Ammon's horn (tissue), 1 donor: ENCODE results near the gene DLG2.
A peak's percentile ranks its signal among the peaks of the same experiment; 100 is the strongest.

Experiments used
- DNase-seq: peaks from one replicate; pipeline ENCODE4 v3.0.0-alpha.2; 2016; ENCODE audit warnings: low spot score

The DLG2 gene

DNA sequence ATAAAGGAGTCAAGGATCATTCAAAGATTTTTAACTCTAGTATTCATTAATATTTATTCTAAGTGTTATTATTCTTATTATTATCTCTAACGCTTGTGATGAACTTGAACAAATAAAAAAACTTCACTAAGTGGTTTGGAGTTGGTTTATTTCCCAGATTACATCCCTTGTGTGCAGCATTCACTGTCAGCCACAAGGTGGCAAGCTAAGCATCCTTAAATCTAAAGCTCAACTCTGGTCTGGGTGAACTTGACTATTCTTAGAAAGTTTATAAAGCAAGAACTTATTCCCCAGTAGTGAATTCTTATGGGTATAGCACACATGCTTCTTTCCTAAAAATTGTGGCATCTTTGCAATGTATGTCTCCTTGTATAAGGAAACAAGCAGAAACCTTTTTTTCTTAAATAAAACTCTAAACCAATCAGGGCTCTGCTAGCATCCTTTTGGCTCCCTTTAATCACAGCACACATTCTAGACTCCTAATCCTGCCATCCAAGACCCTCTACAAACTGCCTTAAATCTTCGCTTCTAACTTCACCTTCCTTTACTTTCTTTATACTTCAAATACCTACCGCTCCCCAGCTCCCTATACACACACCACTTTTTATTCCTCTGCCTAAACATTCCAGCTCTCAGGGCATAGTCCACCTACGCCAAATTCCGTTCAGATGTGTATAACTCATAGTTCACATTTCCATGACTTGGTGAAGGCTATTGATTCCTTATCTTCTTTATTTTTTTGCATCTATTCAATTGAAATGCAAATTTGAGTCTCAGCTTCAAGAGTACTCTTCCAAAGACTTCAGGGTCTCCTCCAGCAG, 1068.8 kb downstream of the DLG2 start:
- DNase-seq: peak; percentile 77

DNA sequence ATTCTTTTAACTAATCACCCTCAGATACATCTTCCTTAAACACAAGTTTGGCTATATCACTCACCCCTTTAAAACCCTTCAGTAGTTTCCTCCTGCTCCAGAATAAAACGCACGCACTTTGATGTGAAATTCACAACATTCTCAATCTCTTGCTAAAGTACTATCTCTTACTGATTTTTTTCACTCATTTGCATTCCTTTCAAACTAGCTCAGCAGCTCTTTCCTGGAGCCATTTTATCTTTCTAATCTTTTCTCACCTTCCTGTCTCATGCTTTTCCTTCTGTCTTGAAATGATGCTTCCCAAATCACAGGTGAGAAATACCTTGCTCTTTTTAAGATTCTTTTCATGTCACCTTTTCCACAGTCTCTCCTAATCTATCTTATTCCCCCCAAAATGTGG, 1074.4 kb downstream of the DLG2 start:
- DNase-seq: no peak

- DNase-seq: peak; percentile 19
Observed at GRCh38 chr11:84549217-84549616, 1077.9 kb downstream of the DLG2 start.

DNA sequence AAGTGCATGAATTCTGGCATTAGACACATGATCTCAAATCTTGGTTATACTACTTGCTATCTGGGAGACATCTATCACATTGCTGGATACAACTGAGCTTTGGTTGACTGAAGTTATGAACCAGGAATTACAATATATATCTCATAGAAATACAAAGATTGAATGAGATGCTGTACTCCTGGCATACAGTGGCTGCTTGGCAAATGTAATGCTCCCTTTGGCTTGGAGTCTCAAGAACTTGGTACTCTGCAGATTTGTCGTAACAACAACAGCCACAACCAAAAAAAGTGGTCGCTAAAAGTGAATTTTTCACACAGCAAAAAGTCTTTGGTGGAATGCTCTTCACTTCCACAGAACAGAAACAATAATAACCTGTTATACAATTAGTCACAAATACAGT, 1082.6 kb downstream of the DLG2 start:
- no peak for DNase-seq

DNA sequence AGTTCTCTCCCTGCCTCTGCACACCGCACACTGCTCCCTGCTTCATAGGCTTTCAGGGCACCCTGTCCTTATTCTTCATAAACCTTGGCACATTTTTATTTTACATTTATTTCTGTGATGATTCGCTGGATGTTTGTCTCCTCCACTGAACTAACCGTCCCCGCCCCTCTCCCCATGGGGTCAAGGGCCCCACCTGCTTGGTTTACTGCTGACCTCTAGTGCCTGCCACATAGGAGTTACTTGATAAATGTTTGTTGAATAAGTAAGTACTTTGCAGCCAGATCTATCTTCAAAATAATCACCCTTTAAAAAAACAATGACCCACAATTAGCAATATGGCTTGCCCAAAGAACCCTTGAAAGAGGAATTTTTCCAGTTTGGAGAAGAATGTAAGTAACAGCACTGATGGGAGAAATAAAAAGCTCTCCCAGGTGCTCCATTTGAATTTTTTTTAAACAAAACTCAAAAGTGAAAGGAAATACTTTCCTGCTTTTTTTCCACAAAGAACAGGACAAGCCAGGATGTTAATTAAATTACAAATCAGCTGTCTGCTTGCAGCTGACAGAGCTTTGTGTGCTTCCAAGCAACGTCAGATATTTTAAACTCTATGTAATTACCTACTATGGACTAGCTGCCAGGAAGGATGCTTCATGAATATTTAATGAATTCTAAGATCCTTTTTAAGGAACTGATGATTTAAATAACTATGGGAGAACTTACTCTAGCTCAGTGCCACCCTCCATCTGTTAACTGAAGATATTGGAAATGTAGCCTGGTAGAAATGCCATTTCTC, 1083.6 kb downstream of the DLG2 start:
- DNase-seq: no peak

DNA sequence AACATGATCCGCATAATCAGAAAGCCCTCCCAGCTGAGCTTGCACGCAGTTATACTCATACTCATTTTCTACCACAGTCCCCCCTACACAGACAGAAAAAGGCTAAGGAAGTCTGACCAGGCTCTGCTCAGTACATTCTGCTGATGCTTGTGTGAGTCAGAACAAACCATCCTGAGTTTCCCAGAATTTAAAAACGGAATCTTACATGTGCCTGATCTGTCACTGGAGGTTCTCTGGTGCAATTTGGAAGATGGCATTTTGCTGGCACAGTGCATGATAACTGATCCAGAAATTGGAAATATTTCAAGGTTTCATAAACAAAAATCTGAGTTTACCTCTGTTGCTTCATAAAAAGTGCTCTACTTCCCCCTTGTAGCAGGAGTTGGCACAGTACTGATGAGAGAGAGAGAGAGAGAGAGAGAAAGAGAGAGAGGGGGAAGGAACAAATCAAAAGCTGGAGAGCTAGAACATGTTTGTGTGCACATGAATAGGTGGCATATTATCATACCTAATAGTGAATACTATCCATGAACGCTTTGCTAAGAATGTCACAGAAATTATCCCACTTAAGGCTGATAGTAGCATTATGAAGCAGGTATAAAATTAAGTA, 1085.3 kb downstream of the DLG2 start:
- DNase-seq: peak; percentile 17

DNA sequence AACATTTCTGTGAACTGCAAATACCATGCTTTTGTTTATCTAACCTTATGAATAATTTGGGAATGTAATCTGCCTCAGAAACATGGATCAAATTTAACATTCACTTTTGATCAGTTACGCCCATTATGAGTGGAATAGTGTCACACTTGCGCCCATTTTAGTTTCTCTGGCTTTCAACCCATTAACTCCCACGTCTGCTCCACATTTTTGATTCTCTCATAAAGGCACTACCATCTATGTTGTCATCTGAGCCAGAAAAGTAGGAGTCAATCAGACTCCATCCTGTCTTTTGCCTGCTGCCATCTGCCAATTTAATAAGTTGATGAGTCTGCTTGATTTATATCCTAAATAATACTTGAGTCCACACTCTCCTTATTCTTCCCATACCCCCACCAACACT, 1090.7 kb downstream of the DLG2 start:
- DNase-seq: peak; percentile 56

DNA sequence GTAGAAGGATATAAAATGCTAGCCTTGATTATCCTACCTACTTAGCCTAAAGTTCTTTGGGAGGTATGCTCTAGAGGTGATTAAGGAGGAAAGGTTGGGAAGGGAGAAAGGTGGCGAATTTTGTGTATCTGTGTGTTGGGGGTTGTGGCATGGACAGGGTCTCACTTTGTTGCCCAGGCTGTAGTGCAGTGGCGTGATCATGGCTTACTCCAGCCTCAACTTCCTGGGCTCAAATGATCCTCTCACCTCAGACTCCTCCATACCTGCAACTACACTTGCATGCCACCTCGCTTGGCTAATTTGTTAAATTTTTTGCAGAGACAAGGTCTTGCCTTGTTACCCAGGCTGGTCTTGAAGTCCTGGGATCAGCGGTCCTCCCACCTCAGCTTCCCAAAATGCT, 1094.8 kb downstream of the DLG2 start:
- no peak for DNase-seq

DNA sequence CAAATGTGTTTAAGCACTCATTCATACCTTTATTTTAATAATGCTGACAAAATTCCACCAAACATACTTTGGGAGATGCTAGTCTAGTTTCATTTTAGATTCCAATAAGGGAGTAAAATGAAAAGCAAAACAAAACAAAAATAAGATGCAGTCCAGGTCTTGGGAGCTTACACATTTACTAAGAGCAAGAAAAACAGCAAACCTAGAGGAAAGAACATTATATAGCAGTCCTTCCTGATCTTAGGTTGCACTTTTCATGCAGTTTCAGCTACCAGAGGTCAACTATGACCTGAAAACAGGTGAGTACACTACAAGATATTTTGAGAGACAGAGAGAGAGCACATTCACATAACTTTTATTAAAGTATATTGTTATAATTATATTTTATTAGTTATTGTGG, 1100.9 kb downstream of the DLG2 start:
- DNase-seq: no peak

GRCh38 chr11:84524422-84525051, 1102.6 kb downstream of the DLG2 start:
- peak; percentile 58 for DNase-seq

GRCh38 chr11:84522331-84522730, 1104.8 kb downstream of the DLG2 start:
- DNase-seq: no peak

GRCh38 chr11:84518631-84519183, 1108.4 kb downstream of the DLG2 start:
- DNase-seq: no peak

DNA sequence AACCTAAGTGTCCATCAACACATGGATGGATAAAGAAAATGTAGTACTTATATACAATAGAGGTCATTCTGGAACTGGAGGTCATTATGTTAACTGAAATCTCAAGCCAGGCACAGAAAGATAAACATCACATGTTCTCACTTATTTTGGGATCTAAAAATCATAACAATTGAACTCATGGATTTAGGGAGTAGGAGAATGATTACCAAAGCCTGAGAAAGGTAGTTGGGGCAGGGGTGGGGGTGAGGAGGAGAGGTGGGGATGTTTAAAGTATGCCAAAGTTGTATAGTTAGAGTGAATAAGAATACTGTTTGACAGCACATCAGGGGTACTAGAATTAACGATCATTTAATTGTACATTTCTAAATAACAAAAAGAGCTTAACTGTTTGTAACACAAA, 1112.7 kb downstream of the DLG2 start:
- DNase-seq: no peak

GRCh38 chr11:84503503-84503902, 1123.6 kb downstream of the DLG2 start:
- DNase-seq: no peak

- DNase-seq: no peak
Observed at GRCh38 chr11:84501750-84502149, 1125.4 kb downstream of the DLG2 start.

GRCh38 chr11:84497981-84498411, 1129.1 kb downstream of the DLG2 start:
- DNase-seq: no peak

DNA sequence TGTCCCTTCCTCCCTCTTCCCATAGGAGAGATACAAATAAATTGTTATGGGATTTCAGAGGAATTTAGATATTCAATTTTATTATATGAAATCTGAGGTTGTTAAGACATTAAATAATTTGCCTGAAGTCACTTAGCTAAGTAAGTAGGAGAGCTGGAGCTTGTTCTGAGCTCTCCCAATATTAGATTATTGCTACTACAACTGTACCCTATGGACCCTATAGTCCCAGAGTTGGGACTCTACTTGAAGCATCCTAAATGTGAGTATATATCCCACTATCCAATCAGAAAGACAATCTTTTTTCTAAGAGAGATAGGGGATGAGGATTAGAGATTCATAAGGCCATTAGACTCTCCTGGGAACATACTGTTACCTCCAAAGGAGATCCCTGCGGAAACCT, 1130.0 kb downstream of the DLG2 start:
- no peak for DNase-seq

GRCh38 chr11:84496122-84496521, 1131.0 kb downstream of the DLG2 start:
- no peak for DNase-seq

- no peak for DNase-seq
Observed at GRCh38 chr11:84480131-84480530, 1147.0 kb downstream of the DLG2 start.

DNA sequence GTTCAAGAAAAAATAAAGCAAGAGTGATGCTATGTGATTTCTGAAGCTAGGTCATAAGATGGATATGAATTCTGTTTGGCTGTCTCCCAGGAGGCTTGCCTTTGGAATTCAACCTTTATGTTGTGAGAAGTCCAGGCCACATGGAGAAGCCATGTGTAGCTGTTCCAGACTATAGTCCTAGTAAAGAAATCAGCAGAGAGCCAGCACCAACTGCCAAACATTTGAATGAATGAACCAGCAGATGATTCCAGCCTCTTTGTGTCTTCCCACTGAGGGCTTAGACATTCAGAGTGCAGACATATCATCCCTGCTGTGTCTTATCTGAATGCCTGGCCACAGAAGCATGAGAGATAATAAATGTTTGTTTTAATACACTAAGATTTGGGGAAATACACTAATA, 1150.6 kb downstream of the DLG2 start:
- no peak for DNase-seq

- DNase-seq: no peak
Observed at GRCh38 chr11:84471501-84471900, 1155.6 kb downstream of the DLG2 start.

DNA sequence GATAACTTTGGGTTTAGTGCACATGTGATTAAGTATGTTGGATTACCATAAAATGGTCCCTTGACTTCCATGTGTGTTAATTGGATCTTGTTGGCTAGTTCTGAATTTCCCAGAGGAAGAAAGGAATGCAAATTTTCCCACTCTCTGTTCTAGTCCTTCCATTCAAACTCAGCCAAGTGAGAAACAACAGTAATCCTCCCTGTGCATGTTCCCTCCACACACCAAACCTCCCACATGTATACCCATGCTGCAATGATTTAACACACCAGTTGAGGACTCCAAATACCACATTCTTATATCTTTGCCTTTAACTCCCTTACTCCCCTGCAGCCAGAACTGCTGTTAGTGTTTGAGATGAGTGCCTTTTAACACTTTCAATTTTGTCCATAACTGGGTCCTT, 1158.9 kb downstream of the DLG2 start:
- no peak for DNase-seq
